GM12865 (cell line): ENCODE data around the gene CSAG1.
"Not testable (repeated sequence)": the region's sequence is repeated elsewhere in the genome, so short reads cannot be mapped to it uniquely, and the experiment has no call there.

Experiments
- DNase-seq: peaks from one replicate; pipeline ENCODE4 v3.0.0; 2010; ENCODE audit warnings: low read depth
- H3K4me3 ChIP-seq: 2 replicates; pipeline ENCODE4 v1.5.1; 2011; ENCODE audit warnings: mild to moderate bottlenecking, low read depth, low read length, control low read depth
- TF ChIP-seq, protein P1 (sequence below): IDR thresholded peaks from 2 replicates; pipeline ENCODE4 v1.5.1; 2011; ENCODE audit warnings: low read length, control low read depth, low read depth, inconsistent platforms; ENCODE audit not compliant: insufficient read depth; ENCODE audit errors: missing control alignments

CSAG1 gene

DNA sequence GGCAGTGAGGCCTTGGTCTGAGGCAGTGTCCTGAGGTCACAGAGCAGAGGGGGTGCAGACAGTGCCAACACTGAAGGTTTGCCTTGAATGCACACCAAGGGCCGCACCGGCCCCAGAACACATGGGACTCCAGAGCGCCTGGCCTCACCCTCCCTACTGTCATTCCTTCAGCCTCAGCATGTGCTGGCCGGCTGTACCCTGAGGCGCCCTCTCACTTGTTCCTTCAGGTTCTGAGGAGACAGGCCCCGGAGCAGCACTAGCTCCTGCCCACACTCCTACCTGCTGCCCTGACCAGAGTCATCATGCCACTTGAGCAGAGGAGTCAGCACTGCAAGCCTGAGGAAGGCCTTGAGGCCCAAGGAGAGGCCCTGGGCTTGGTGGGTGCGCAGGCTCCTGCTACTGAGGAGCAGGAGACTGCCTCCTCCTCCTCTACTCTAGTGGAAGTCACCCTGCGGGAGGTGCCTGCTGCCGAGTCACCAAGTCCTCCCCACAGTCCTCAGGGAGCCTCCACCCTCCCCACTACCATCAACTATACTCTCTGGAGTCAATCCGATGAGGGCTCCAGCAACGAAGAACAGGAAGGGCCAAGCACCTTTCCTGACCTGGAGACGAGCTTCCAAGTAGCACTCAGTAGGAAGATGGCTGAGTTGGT is 2.5 kb upstream of the CSAG1 start:
- H3K4me3 ChIP-seq = no peak overlapping the region

DNA sequence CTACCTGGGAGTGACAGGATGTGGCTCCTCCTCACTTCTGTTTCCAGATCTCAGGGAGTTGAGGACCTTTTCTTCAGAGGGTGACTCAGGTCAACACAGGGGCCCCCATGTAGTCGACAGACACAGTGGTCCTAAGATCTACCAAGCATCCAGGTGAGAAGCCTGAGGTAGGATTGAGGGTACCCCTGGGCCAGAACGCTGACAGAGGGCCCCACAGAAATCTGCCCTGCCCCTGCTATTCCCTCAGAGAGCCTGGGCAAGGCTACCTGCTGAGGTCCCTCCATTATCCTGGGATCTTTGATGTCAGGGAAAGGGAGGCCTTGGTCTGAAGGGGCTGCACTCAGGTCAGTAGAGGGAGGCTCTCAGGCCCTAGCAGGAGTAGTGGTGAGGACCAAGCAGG is 1.6 kb upstream of the CSAG1 start:
- no peak overlapping the region for H3K4me3 ChIP-seq
- TF ChIP-seq, protein P1, sequence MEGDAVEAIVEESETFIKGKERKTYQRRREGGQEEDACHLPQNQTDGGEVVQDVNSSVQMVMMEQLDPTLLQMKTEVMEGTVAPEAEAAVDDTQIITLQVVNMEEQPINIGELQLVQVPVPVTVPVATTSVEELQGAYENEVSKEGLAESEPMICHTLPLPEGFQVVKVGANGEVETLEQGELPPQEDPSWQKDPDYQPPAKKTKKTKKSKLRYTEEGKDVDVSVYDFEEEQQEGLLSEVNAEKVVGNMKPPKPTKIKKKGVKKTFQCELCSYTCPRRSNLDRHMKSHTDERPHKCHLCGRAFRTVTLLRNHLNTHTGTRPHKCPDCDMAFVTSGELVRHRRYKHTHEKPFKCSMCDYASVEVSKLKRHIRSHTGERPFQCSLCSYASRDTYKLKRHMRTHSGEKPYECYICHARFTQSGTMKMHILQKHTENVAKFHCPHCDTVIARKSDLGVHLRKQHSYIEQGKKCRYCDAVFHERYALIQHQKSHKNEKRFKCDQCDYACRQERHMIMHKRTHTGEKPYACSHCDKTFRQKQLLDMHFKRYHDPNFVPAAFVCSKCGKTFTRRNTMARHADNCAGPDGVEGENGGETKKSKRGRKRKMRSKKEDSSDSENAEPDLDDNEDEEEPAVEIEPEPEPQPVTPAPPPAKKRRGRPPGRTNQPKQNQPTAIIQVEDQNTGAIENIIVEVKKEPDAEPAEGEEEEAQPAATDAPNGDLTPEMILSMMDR = no peak
- DNase-seq = no peak

More for the DNA sequence above, 2.5 kb upstream of the CSAG1 start:
- no peak for DNase-seq
- TF ChIP-seq, protein P1 = no peak

DNA sequence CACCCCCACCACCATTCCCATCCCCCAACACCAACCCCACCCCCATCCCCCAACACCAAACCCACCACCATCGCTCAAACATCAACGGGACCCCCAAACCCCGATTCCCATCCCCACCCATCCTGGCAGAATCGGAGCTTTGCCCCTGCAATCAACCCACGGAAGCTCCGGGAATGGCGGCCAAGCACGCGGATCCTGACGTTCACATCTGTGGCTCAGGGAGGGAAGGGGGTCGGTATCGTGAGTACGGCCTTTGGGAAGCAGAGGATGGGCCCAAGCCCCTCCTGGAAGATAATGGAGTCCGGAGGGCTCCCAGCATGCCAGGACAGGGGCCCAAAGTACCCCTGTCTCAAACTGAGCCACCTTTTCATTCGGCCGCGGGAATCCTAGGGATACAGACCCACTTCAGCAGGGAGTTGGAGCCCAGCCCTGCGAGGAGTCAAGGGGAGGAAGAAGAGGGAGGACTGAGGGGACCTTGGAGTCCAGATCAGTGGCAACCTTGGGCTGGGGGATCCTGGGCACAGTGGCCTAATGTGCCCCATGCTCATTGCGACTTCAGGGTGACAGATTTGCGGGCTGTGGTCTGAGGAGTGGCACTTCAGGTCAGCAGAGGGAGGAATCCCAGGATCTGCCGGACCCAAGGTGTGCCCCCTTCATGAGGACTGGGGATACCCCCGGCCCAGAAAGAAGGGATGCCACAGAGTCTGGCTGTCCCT is 780 bp upstream of the CSAG1 start:
- not testable (repeated sequence) for DNase-seq

DNA sequence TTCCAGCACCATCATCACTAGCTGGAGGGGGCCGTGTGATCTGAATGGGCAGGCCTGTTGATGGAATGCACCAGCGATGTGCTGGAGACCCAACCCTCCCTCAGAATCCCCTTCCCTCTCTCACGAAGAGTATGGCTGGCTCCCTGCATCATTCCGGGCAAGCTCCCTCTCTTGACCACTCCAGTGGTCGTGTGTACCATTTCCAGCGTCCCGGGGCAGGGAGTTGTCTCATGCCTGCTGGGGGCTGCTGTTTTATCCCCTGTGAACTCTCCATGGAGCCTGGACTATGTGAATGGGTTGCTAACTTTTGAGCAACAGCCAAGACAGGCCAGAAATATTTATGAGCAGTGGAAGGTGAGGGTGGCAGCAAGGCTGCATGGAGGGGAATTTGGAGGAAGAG is 8.1 kb downstream of the CSAG1 start:
- H3K4me3 ChIP-seq = no peak overlapping the region
- DNase-seq = no peak
- TF ChIP-seq, protein P1 = no peak

More for the DNA sequence above, 780 bp upstream of the CSAG1 start:
- not testable (repeated sequence) for H3K4me3 ChIP-seq

DNA sequence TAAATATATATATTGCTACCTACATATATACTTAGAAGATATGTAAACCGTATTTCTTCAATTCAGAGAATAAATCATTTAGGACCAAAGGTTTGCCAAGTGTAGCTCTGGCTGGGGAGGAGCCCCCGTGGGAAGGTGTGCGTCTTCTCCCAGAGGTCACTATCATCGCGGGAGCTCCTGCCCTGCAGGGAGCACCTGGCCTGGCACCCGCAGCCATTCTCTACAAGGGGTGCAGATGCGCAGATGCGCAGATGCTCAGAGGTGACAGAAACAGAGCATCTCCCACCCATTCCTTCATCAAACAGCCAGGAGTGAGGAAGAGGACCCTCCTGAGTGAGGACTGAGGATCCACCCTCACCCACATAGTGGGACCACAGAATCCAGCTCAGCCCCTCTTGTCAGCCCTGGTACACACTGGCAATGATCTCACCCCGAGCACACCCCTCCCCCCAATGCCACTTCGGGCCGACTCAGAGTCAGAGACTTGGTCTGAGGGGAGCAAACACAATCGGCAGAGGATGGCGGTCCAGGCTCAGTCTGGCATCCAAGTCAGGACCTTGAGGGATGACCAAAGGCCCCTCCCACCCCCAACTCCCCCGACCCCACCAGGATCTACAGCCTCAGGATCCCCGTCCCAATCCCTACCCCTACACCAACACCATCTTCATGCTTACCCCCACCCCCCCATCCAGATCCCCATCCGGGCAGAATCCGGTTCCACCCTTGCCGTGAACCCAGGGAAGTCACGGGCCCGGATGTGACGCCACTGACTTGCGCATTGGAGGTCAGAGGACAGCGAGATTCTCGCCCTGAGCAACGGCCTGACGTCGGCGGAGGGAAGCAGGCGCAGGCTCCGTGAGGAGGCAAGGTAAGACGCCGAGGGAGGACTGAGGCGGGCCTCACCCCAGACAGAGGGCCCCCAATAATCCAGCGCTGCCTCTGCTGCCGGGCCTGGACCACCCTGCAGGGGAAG is 19.4 kb downstream of the CSAG1 start, which contains the start of gene MAGEA2B:
Gene MAGEA2B (plus strand): TSS at position 814 of the 973 bp plus-strand sequence. CDS start 2,479 bp downstream, outside the sequence.
- DNase-seq, H3K4me3 ChIP-seq: not testable (repeated sequence)

DNA sequence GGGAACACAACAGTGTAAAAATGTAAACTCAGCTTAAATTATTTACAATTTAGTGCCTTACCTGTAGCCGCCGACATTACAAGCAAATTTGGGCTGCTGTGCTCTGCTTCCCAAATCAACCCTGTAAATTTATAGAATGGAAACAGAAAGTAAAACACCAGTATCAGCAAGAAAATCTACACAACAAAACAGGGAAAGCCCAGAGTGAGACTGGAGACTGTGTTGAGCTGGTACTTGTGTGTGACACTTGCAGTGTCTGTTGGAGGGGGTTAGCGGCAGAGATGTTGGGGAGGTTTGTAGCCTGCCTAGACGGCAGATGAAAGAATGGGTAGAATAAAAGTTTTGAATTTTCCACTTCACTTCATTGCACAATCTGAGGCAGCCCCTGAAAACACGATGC is 20.3 kb downstream of the CSAG1 start:
- H3K4me3 ChIP-seq = not testable (repeated sequence)

DNA sequence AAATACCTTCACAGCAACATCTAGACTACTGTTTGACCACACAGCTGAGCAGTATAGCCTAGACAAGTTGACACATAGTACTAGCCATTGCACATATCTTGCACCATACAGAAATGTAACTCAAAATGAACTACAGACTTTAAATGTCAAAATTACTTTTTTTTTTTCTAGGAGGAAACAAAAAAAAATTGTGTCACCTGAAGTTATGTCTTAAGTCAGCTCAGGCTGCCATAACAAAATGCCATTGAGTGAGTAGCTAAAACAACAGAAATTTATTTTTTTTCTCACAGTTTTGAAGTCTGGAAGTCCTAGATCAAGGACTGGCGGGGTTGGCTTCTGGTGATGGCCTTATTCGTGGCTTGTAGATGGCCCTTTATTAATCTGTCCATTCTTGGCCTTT is 24.3 kb downstream of the CSAG1 start, which contains the start of gene CSAG2:
Gene CSAG2 (minus strand): TSS at position 101 of the 400 bp plus-strand sequence. CDS start 161 bp downstream, outside the sequence.
- DNase-seq, H3K4me3 ChIP-seq: not testable (repeated sequence)

More for the DNA sequence above, 20.3 kb downstream of the CSAG1 start:
- DNase-seq = not testable (repeated sequence)

DNA sequence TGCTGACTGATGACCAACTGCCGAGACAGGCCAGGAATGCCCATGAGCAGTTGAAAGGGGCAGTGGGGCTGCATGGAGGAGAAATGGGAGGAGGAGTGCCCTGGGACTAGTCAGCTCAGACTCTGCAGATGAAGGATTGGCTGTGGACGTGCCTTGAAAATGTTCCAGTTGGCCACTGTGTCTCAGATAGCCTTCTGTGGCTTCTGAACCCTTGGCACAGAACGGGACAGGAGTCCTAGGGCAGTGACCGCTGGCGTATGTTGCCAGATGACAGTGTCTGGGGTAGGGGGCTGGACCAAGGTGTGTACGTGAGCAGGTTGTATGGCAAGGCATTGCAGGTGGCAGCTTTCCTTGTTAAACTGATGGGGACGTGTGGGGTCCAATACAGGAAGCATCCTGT is 27.0 kb downstream of the CSAG1 start:
- DNase-seq = not testable (repeated sequence)

DNA sequence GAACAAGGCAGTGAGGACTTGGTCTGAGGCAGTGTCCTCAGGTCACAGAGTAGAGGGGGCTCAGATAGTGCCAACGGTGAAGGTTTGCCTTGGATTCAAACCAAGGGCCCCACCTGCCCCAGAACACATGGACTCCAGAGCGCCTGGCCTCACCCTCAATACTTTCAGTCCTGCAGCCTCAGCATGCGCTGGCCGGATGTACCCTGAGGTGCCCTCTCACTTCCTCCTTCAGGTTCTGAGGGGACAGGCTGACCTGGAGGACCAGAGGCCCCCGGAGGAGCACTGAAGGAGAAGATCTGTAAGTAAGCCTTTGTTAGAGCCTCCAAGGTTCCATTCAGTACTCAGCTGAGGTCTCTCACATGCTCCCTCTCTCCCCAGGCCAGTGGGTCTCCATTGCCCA is 33.1 kb downstream of the CSAG1 start:
- not testable (repeated sequence) for H3K4me3 ChIP-seq, DNase-seq

More for the DNA sequence above, 27.0 kb downstream of the CSAG1 start:
- not testable (repeated sequence) for H3K4me3 ChIP-seq

DNA sequence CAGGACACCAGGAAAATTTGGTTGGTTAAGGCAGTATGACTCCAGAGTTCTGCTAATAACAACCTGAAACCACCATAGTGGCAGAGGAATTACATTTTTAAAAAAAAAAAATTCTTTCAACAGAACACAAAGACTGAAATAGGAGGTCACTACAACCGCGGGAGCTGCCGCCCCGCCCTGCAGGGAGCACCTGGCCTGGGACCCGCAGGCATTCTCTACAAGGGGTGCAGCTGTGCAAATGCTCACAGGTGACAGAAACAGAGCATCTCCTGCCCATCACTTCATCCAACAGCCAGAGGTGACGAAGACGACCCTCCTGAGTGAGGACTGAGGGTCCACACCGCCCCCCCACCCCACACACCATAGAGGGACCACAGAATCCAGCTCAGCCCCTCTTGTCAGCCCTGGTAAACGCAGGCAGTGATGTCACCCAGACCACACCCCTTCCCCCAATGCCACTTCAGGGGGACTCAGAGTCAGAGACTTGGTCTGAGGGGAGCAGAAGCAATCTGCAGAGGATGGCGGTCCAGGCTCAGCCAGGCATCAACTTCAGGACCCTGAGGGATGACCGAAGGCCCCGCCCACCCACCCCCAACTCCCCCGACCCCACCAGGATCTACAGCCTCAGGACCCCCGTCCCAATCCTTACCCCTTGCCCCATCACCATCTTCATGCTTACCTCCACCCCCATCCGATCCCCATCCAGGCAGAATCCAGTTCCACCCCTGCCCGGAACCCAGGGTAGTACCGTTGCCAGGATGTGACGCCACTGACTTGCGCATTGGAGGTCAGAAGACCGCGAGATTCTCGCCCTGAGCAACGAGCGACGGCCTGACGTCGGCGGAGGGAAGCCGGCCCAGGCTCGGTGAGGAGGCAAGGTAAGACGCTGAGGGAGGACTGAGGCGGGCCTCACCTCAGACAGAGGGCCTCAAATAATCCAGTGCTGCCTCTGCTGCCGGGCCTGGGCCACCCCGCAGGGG is 35.3 kb downstream of the CSAG1 start, which contains the start of gene MAGEA3:
Gene MAGEA3 (plus strand): TSS at position 843 of the 980 bp plus-strand sequence. CDS start 2,039 bp downstream, outside the sequence.
- not testable (repeated sequence) for DNase-seq, H3K4me3 ChIP-seq

DNA sequence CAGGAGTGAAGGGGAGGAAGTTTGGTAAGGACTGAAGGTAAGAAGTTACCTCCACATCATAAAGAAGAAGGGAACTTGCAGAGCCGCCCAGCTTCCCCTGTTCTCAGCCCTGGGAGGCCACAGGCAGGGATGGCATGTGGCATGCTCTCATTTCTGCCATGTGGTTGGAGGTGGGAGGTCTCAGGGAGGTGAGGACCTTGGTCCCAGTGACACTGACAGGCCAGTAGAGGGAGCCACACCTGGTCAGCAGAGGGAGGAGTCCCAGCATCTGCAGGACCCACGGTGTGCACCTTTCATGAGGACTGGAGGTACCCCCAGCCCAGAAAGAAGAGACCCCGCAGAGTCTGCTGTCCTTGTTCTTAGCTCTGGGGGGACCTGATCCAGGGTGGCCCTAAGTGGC is 52.5 kb downstream of the CSAG1 start:
- H3K4me3 ChIP-seq, DNase-seq: not testable (repeated sequence)
